Naive thymus-derived CD8-positive, alpha-beta T cell (primary cell): Measurements from ENCODE around the gene HDAC4. TPM values are rescaled to one million over a fixed set of nuclear protein-coding genes. Genes with fewer than 3 reads are reported as not detected.
A peak's percentile ranks its signal among the peaks of the same experiment; 100 is the strongest.

ENCODE experiments used
- ATAC-seq, 2 donors: fragments of 150-1000 bp; cut with Tn5 transposase in 1 of 2; sonication (Bioruptor Pico), chemical (Tn5 transposase) in 1 of 2; 1 replicate in 1 of 2; 2 replicates in 1 of 2; pipeline ENCODE4 v1.10.0; 2021; ENCODE audit warnings: mild to moderate bottlenecking in 2 of 2, moderate library complexity in 2 of 2
- POLR2A ChIA-PET: fragments of 350-600 bp; sonication (Branson Sonifier 250); formaldehyde crosslinking; loops from one replicate; lab custom pipeline; 2021; ENCODE audit warnings: antibody characterized with exemption; lab: Charles Lee
- DNase-seq, 10 donors: peaks; one replicate each; pipeline versions ENCODE4 v3.0.0 to v3.0.0-alpha.2; 2020 to 2022
- H3K27ac Mint-ChIP-seq, 10 donors: one replicate each; pipeline ENCODE4 v1.8.0; 2020 to 2022; ENCODE audit warnings: mild to moderate bottlenecking in 10 of 10, mixed read lengths in 10 of 10, moderate library complexity in 4 of 10, inconsistent platforms in 1 of 10
- H3K27me3 Mint-ChIP-seq, 5 donors: one replicate each; pipeline ENCODE4 v1.8.0; 2021 to 2022; ENCODE audit warnings: mixed read lengths in 5 of 5
- H3K36me3 Mint-ChIP-seq, 3 donors: one replicate each; pipeline ENCODE4 v1.8.0; 2020 to 2022; ENCODE audit warnings: mixed read lengths in 3 of 3, mild to moderate bottlenecking in 2 of 3, inconsistent platforms in 1 of 3
- H3K4me1 Mint-ChIP-seq, 4 donors: one replicate each; pipeline ENCODE4 v1.8.0; 2021 to 2022; ENCODE audit warnings: mixed read lengths in 4 of 4
- H3K4me3 Mint-ChIP-seq, 10 donors: one replicate each; pipeline ENCODE4 v1.8.0; 2020 to 2022; ENCODE audit warnings: mild to moderate bottlenecking in 10 of 10, mixed read lengths in 10 of 10, moderate library complexity in 6 of 10, inconsistent platforms in 1 of 10
- H3K9me3 Mint-ChIP-seq, 9 donors: one replicate each; pipeline ENCODE4 v1.8.0; 2020 to 2022; ENCODE audit warnings: mixed read lengths in 9 of 9, mild to moderate bottlenecking in 3 of 9, inconsistent platforms in 1 of 9, moderate library complexity in 1 of 9
- polyA plus RNA-seq, 3 donors: library from polyadenylated mRNA; unstranded; fragments of 300-500 nt; fragmentation: Illumina TruSeq; gene quantifications; one replicate each; pipeline ENCODE4 v1.2.3, GENCODE V29; 2021
- total RNA-seq, 8 experiments: library from RNA in 2 of 8; stranded (reverse) in 2 of 8; gene quantifications; one replicate each; pipeline ENCODE4 v1.2.3 and lab custom pipeline; 2021 to 2026

HDAC4 gene
- total and polyA plus RNA-seq, 5 experiments from 2014 or later = 2.8 to 37.3 (median 10.1) TPM

GRCh38 chr2:239438995-239439753, 38.4 kb upstream of the HDAC4 start:
- peak overlapping the region in 2 of 10 donors; percentile 15 to 47 for H3K4me3 Mint-ChIP-seq
- peaks cover 12 to 47% (median 16%) of the 10 kb centered on the region in 5 donors for H3K27me3 Mint-ChIP-seq
- ATAC-seq (no peak), DNase-seq (no peak)
- peaks cover 11 to 28% (median 23%) of the 10 kb centered on the region in 4 donors for H3K4me1 Mint-ChIP-seq
- H3K27ac Mint-ChIP-seq = peak overlapping the region in 1 of 10 donors; percentile 40
- peaks cover 0 to 2% (median 0%) of the 10 kb centered on the region in 9 donors for H3K9me3 Mint-ChIP-seq
- POLR2A ChIA-PET = no interaction called here
- no peaks in the 10 kb centered on the region for H3K36me3 Mint-ChIP-seq

- ATAC-seq (no peak), DNase-seq (no peak)
- Mint-ChIP-seq H3K27me3 (peaks cover 11 to 39% (median 15%) of the 10 kb centered on the region in 5 donors), H3K27ac (no peak overlapping the region), H3K36me3 (peaks cover 0 to 6% (median 5%) of the 10 kb centered on the region in 3 donors), H3K9me3 (peaks cover 0 to 10% (median 7%) of the 10 kb centered on the region in 9 donors), H3K4me1 (peaks cover 11 to 27% (median 23%) of the 10 kb centered on the region in 4 donors), H3K4me3 (no peak overlapping the region)
- POLR2A ChIA-PET = no interaction called here
Observed at GRCh38 chr2:239438368-239438767, 37.5 kb upstream of the HDAC4 start.

DNA sequence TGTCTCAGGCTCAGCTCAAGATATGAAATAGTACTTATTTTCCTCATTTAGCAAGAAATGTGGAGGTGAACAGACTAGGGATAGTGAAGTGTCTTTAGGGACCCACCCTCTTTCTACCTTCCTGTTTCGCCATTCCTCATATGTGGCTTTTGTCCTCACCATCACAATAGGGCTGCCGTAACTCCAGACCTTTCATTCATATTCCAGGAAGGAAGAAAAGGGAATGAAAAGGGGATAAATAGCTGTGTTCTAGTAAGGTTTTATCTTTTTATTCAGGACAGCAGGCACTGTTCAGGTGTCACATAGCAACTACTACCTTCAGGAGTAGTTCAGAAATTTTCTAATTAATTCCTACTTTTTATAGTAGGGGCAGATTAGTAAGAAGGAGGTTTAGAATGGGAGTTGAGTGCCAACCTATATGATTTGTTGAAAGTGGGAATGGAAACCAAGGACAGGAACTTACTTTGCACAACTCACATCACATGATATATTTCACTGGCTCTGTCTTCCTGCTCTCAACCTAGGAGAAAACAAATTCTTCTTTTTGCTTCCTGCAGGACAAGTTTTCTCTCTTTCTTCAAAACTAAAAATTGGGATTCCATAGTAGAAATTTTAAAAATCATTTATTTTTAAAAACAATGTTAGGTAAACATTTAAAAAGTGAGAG, 36.0 kb upstream of the HDAC4 start:
- no peak overlapping the region for H3K4me3 Mint-ChIP-seq
- H3K9me3 Mint-ChIP-seq = peaks cover 0 to 13% (median 8%) of the 10 kb centered on the region in 9 donors
- ATAC-seq (no peak), DNase-seq (no peak)
- POLR2A ChIA-PET = no interaction called here
- H3K27ac Mint-ChIP-seq = no peak overlapping the region
- H3K36me3 Mint-ChIP-seq = peaks cover 0 to 6% (median 5%) of the 10 kb centered on the region in 3 donors
- H3K27me3 Mint-ChIP-seq = peaks cover 5 to 24% (median 11%) of the 10 kb centered on the region in 5 donors
- H3K4me1 Mint-ChIP-seq = peaks cover 9 to 21% (median 18%) of the 10 kb centered on the region in 4 donors

DNA sequence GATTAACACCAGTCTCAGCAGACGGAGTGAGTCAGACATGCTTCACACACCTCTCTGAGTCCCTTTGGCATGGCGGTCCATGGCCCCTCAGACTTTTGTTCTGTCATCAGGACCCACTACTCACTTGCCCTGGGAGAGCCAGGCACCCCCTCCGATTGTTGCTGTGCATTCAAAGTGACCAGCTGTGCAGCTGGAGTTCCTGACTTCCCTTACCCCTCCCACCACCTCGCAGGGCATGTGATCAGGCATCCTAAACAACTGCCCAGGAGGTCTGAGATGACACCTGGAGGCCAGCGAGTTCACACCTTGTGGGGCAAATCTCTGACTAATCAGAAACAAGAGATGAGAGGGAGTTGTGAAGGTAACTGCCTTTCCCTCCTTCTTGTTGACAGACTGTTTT, 35.3 kb upstream of the HDAC4 start:
- POLR2A ChIA-PET = no interaction called here
- H3K9me3 Mint-ChIP-seq = peaks cover 0 to 13% (median 8%) of the 10 kb centered on the region in 9 donors
- no peak for ATAC-seq
- no peak overlapping the region for H3K4me3 Mint-ChIP-seq
- H3K4me1 Mint-ChIP-seq = peaks cover 7 to 16% (median 11%) of the 10 kb centered on the region in 4 donors
- DNase-seq = no peak
- peaks cover 0 to 6% (median 5%) of the 10 kb centered on the region in 3 donors for H3K36me3 Mint-ChIP-seq
- peaks cover 2 to 22% (median 9%) of the 10 kb centered on the region in 5 donors for H3K27me3 Mint-ChIP-seq
- no peak overlapping the region for H3K27ac Mint-ChIP-seq

- Mint-ChIP-seq H3K27ac (no peak overlapping the region), H3K4me3 (no peak overlapping the region), H3K27me3 (peaks cover 0 to 6% (median 2%) of the 10 kb centered on the region in 5 donors), H3K36me3 (peaks cover 0 to 6% (median 5%) of the 10 kb centered on the region in 3 donors), H3K4me1 (peaks cover 0 to 7% (median 2%) of the 10 kb centered on the region in 4 donors), H3K9me3 (peaks cover 0 to 13% (median 8%) of the 10 kb centered on the region in 9 donors)
- no peak for DNase-seq
- POLR2A ChIA-PET = no interaction called here
- no peak for ATAC-seq
Observed at GRCh38 chr2:239433777-239434403, 33.1 kb upstream of the HDAC4 start.

DNA sequence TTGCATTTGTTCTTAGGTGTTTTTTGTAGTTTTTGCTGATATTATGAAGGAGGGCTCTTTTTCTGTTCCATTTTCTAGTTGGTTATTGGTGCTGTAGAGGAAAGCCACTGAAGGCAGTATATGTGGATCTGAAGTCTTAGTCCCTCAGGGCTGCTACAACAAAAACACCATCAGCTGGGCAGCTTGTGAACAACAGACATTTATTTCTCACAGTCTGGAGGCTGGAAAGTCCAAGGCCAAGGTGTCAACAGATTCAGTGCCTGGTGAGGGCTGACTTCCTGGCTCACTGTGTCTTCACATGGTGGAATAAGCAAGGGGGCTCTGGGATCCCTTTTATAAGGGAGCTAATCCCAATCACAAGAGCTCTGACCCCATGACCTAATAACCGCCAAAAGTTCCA, 31.4 kb upstream of the HDAC4 start:
- POLR2A ChIA-PET = no interaction called here
- Mint-ChIP-seq H3K4me1 (peaks cover 0 to 7% (median 1%) of the 10 kb centered on the region in 4 donors), H3K27ac (peak overlapping the region in 1 of 10 donors; percentile 7), H3K4me3 (no peak overlapping the region), H3K36me3 (peaks cover 0 to 6% (median 5%) of the 10 kb centered on the region in 3 donors), H3K9me3 (peaks cover 0 to 13% (median 8%) of the 10 kb centered on the region in 9 donors), H3K27me3 (peaks cover 0 to 5% (median 2%) of the 10 kb centered on the region in 5 donors)
- ATAC-seq (no peak), DNase-seq (no peak)

DNA sequence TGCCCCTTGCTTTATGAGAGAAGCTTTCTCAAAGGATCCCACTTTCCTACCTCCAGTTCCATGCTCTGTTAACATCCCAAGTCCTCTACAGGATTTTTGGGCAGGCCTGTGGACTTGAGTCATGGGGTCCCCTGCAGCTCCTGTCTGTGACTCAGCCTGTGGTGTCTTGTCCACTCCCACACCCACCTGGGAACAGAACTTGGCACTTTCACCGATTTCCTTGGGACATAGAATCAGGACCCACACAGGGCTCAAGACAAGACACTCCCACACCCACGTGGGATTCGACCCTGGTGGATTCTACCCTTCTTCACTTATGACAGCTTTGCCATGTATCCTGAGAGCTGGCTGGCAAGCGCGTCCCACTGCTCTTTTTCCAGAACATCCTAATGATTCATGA, 30.7 kb upstream of the HDAC4 start:
- POLR2A ChIA-PET = no interaction called here
- Mint-ChIP-seq H3K4me3 (no peak overlapping the region), H3K27ac (no peak overlapping the region), H3K9me3 (peaks cover 0 to 13% (median 8%) of the 10 kb centered on the region in 9 donors), H3K4me1 (peaks cover 0 to 7% (median 1%) of the 10 kb centered on the region in 4 donors), H3K36me3 (peaks cover 0 to 6% (median 5%) of the 10 kb centered on the region in 3 donors), H3K27me3 (peaks cover 0 to 5% (median 3%) of the 10 kb centered on the region in 5 donors)
- ATAC-seq = no peak
- DNase-seq = no peak

GRCh38 chr2:239429473-239430350, 28.9 kb upstream of the HDAC4 start:
- peaks cover 0 to 8% (median 4%) of the 10 kb centered on the region in 5 donors for H3K27me3 Mint-ChIP-seq
- H3K36me3 Mint-ChIP-seq = peaks cover 0 to 6% (median 5%) of the 10 kb centered on the region in 3 donors
- no peak overlapping the region for H3K4me3 Mint-ChIP-seq
- H3K4me1 Mint-ChIP-seq = peaks cover 0 to 7% (median 1%) of the 10 kb centered on the region in 4 donors
- peaks cover 0 to 13% (median 8%) of the 10 kb centered on the region in 9 donors for H3K9me3 Mint-ChIP-seq
- DNase-seq (no peak), ATAC-seq (no peak)
- POLR2A ChIA-PET = no interaction called here
- H3K27ac Mint-ChIP-seq = no peak overlapping the region

DNA sequence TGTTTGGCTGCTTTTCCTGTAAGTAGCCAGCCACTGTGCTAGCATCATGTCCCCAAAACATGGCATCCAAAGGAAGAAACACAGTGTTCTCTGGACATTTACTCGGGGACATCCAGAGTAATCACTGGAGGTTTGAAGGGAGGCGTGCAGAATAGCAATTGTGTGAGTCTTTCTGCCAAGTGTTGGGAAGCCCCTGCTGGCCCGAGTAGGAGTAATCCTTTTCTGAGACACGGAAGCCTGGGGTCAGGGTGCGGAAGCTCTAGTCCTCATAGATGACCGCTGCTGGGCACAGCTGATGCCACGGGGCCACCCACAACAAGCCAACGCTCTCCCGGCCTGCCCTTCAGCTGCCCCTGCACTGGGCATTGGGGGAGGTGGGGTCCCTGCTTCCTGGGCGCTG, 24.8 kb upstream of the HDAC4 start:
- POLR2A ChIA-PET = interaction anchor here (1.0 kb wide), 1 partner anchor 25 kb away, joined by 4 read pairs; the partner anchor contains the start of gene HDAC4
- no peak overlapping the region for H3K4me3 Mint-ChIP-seq
- H3K36me3 Mint-ChIP-seq = no peaks in the 10 kb centered on the region
- peak overlapping the region in 1 of 10 donors; percentile 12 for H3K27ac Mint-ChIP-seq
- no peaks in the 10 kb centered on the region for H3K9me3 Mint-ChIP-seq
- H3K4me1 Mint-ChIP-seq = no peaks in the 10 kb centered on the region
- peaks cover 0 to 11% (median 4%) of the 10 kb centered on the region in 5 donors for H3K27me3 Mint-ChIP-seq
- DNase-seq (no peak), ATAC-seq (no peak)

DNA sequence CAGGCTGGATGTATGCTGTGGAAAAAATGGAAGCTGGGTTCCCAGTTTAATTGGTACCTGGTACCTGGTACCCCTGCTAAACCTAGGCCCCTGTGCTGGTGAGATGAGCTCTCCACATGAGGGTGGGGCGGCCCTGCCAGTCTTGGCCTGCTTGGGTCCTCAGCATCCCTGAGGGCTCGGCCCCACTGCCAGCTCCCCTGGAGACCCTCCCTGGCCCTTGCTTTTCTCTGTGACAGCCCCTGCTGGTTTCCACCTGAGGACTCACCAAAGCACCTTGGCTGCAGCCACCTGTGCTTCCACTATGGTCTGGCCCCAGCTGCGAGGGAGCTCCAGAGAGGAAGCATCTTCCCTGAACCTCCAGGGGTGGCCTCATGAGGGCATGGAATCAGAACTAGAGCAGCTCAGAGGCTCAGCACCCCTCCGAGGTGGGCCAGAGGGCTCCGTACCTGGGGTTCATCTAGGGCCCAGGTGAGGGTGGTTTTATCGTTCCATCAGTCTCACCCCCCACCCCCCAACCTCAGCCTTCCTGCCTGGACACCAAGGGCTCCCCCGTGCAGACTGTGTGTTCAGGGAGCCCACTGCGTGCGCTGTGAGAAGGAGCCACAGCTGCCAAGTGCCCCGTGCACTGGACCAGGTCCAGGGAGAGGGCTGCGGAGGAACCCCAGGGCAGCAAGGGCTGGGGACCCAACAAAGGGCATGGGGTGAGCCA, 23.7 kb upstream of the HDAC4 start:
- no peaks in the 10 kb centered on the region for H3K36me3 Mint-ChIP-seq

GRCh38 chr2:239423551-239423950, 22.7 kb upstream of the HDAC4 start:
- no peak overlapping the region for H3K27ac Mint-ChIP-seq
- H3K4me1 Mint-ChIP-seq = no peaks in the 10 kb centered on the region
- no peaks in the 10 kb centered on the region for H3K36me3 Mint-ChIP-seq
- no peak overlapping the region for H3K4me3 Mint-ChIP-seq
- ATAC-seq (no peak), DNase-seq (no peak)
- H3K9me3 Mint-ChIP-seq = no peaks in the 10 kb centered on the region
- POLR2A ChIA-PET = no interaction called here
- peaks cover 0 to 10% (median 6%) of the 10 kb centered on the region in 5 donors for H3K27me3 Mint-ChIP-seq

More for the DNA sequence above, 23.7 kb upstream of the HDAC4 start:
- POLR2A ChIA-PET = no interaction called here
- no peaks in the 10 kb centered on the region for H3K9me3 Mint-ChIP-seq
- H3K4me1 Mint-ChIP-seq = no peaks in the 10 kb centered on the region
- no peak for ATAC-seq
- H3K4me3 Mint-ChIP-seq = no peak overlapping the region
- peaks cover 0 to 11% (median 6%) of the 10 kb centered on the region in 5 donors for H3K27me3 Mint-ChIP-seq
- H3K27ac Mint-ChIP-seq = no peak overlapping the region
- DNase-seq = no peak
